Activated T-helper 1 cell treated with anti-CD3 and anti-CD28 coated beads, Interleukin-2, amount 50 U/mL, for 16 hours (primary cell): ENCODE data around the gene GLMP.
"Not testable (repeated sequence)": the region's sequence is repeated elsewhere in the genome, so short reads cannot be mapped to it uniquely, and the experiment has no call there.

Experiments used
- DNase-seq, 2 donors: peaks; one replicate each; pipeline ENCODE4 v3.0.0-alpha.2; 2020; ENCODE audit warnings: low read depth in 1 of 2, low spot score in 1 of 2

GLMP gene

GRCh38 chr1:156295391-156295947, at the start of gene GLMP:
GLMP (minus strand) TSS chr1:156295679; CDS start chr1:156295645, 34 bp downstream.
- peak; percentile 20 for DNase-seq

- DNase-seq = no peak
These were observed 48.9 kb upstream of the GLMP start for GRCh38 chr1:156344409-156344808.

GRCh38 chr1:156342166-156342955, 46.9 kb upstream of the GLMP start:
- DNase-seq = no peak

- DNase-seq = peak; percentile 98 to 99
These were observed 42.9 kb upstream of the GLMP start, which contains the start of the genes CCT3 and TSACC for GRCh38 chr1:156338180-156338976. CCT3 (minus strand) TSS chr1:156338292; CDS start chr1:156338184, 108 bp downstream. TSACC (plus strand) TSS chr1:156338526; CDS start chr1:156339758, 1,232 bp downstream.

GRCh38 chr1:156337888-156338179, 42.4 kb upstream of the GLMP start:
- DNase-seq = no peak

- no peak for DNase-seq
These were observed 41.8 kb upstream of the GLMP start for GRCh38 chr1:156337052-156337887.

- no peak for DNase-seq
These were observed 40.8 kb upstream of the GLMP start for GRCh38 chr1:156336242-156336641.

GRCh38 chr1:156323179-156323578, 27.7 kb upstream of the GLMP start:
- DNase-seq = not testable (repeated sequence)

GRCh38 chr1:156320560-156320959, 25.1 kb upstream of the GLMP start:
- DNase-seq = no peak

- DNase-seq = no peak
These were observed 24.2 kb upstream of the GLMP start for GRCh38 chr1:156319664-156320063.

GRCh38 chr1:156316909-156317308, 21.4 kb upstream of the GLMP start:
- no peak for DNase-seq

- DNase-seq = no peak
These were observed 15.5 kb upstream of the GLMP start for GRCh38 chr1:156310962-156311361.

- DNase-seq = no peak
These were observed 12.6 kb upstream of the GLMP start for GRCh38 chr1:156308078-156308477.

- no peak for DNase-seq
These were observed 9.7 kb upstream of the GLMP start for GRCh38 chr1:156305215-156305614.

- no peak for DNase-seq
These were observed 7.8 kb upstream of the GLMP start for GRCh38 chr1:156303241-156303640.

GRCh38 chr1:156298852-156299357, 3.4 kb upstream of the GLMP start, which contains the start of gene VHLL:
VHLL (minus strand) TSS chr1:156299307; CDS start chr1:156299189, 118 bp downstream.
- no peak for DNase-seq

- DNase-seq = no peak
These were observed 1.6 kb downstream of the GLMP start for GRCh38 chr1:156293895-156294294.

GRCh38 chr1:156293098-156293434, 2.4 kb downstream of the GLMP start:
- no peak for DNase-seq

GRCh38 chr1:156291226-156292061, 4.0 kb downstream of the GLMP start:
- no peak for DNase-seq

GRCh38 chr1:156289857-156290256, 5.6 kb downstream of the GLMP start:
- DNase-seq = no peak
